KMS-11 (cell line): ENCODE results near the gene CFAP73.

ENCODE experiments used
- H2AFZ ChIP-seq: fragments of 200-600 bp; sonication (generic); 2 replicates; pipeline ENCODE4 v1.6.1; 2016; ENCODE audit warnings: antibody characterized with exemption, mixed run types, low read depth
- H3K27ac ChIP-seq: fragments of 200-600 bp; sonication (generic); 2 replicates; pipeline ENCODE4 v1.6.1; 2016; ENCODE audit warnings: mild to moderate bottlenecking, mixed run types
- H3K27me3 ChIP-seq: fragments of 200-600 bp; sonication (generic); 2 replicates; pipeline ENCODE4 v1.6.1; 2017; ENCODE audit warnings: mild to moderate bottlenecking, low read depth, mixed run types, moderate library complexity; ENCODE audit not compliant: insufficient read depth
- H3K36me3 ChIP-seq: fragments of 200-600 bp; sonication (generic); 2 replicates; pipeline ENCODE4 v1.6.1; 2017; ENCODE audit warnings: mild to moderate bottlenecking, mixed run types; ENCODE audit not compliant: insufficient read depth
- H3K4me1 ChIP-seq: fragments of 200-600 bp; sonication (generic); 2 replicates; pipeline ENCODE4 v1.6.1; 2016; ENCODE audit warnings: mild to moderate bottlenecking, low read depth, mixed run types; ENCODE audit not compliant: poor library complexity, severe bottlenecking
- H3K4me2 ChIP-seq: fragments of 200-600 bp; sonication (generic); 2 replicates; pipeline ENCODE4 v1.7.0; 2016; ENCODE audit warnings: mild to moderate bottlenecking, mixed run types
- H3K4me3 ChIP-seq: fragments of 200-600 bp; sonication (generic); IDR thresholded peaks from 2 replicates; pipeline ENCODE4 v1.6.1; 2017; ENCODE audit warnings: low read depth, low read length, mixed read lengths; ENCODE audit not compliant: insufficient read depth
- H3K79me2 ChIP-seq: fragments of 200-600 bp; sonication (generic); 2 replicates; pipeline ENCODE4 v1.6.1; 2016; ENCODE audit warnings: low read depth, mixed run types; ENCODE audit not compliant: insufficient read depth
- H3K9ac ChIP-seq: fragments of 200-600 bp; sonication (generic); 2 replicates; pipeline ENCODE4 v1.6.1; 2016; ENCODE audit warnings: mild to moderate bottlenecking, mixed run types
- H4K20me1 ChIP-seq: fragments of 200-600 bp; sonication (generic); 2 replicates; pipeline ENCODE4 v1.6.1; 2016; ENCODE audit warnings: mild to moderate bottlenecking, mixed run types; ENCODE audit not compliant: insufficient read depth
- TF ChIP-seq, protein P1 (sequence below): fragments of 200-600 bp; sonication (generic); conservative IDR thresholded peaks from 2 replicates; pipeline ENCODE4 v1.6.1; 2017; ENCODE audit warnings: low read depth, mild to moderate bottlenecking, antibody characterized with exemption, low read length, moderate library complexity, mixed read lengths

The CFAP73 gene

DNA sequence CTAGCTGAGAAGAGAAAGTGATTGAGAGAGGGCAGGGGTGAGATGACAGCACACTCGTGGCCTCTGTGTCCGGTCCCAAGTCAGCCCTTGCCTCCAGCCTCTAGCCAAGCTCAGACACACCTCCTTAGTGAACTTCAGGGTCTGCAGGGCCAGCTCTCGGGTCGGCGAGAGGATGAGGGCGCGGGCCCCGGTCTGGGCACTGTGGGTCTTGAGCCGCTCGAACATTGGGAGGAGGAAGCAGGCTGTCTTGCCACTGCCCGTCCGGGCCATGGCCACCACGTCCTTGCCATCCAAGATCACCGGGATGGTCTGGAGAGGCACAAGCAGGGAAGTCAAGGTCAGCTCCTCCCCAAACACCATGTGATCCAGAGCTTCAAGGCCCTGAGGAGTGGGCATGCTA is 29.5 kb downstream of the CFAP73 start:
- Histone ChIP-seq H3K36me3 (peaks cover 6% of the 10 kb centered on the region; the same call in 1 of the 2 replicates), H4K20me1 (no peaks in the 10 kb centered on the region), H3K9ac (no peak overlapping the region), H3K79me2 (peaks cover 25% of the 10 kb centered on the region), H3K27ac (no peak overlapping the region), H2AFZ (no peak overlapping the region), H3K4me3 (no peak overlapping the region), H3K27me3 (no peaks in the 10 kb centered on the region), H3K4me1 (peaks cover 14% of the 10 kb centered on the region), H3K4me2 (no peak overlapping the region)
- TF ChIP-seq, protein P1, sequence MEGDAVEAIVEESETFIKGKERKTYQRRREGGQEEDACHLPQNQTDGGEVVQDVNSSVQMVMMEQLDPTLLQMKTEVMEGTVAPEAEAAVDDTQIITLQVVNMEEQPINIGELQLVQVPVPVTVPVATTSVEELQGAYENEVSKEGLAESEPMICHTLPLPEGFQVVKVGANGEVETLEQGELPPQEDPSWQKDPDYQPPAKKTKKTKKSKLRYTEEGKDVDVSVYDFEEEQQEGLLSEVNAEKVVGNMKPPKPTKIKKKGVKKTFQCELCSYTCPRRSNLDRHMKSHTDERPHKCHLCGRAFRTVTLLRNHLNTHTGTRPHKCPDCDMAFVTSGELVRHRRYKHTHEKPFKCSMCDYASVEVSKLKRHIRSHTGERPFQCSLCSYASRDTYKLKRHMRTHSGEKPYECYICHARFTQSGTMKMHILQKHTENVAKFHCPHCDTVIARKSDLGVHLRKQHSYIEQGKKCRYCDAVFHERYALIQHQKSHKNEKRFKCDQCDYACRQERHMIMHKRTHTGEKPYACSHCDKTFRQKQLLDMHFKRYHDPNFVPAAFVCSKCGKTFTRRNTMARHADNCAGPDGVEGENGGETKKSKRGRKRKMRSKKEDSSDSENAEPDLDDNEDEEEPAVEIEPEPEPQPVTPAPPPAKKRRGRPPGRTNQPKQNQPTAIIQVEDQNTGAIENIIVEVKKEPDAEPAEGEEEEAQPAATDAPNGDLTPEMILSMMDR = no peak

DNA sequence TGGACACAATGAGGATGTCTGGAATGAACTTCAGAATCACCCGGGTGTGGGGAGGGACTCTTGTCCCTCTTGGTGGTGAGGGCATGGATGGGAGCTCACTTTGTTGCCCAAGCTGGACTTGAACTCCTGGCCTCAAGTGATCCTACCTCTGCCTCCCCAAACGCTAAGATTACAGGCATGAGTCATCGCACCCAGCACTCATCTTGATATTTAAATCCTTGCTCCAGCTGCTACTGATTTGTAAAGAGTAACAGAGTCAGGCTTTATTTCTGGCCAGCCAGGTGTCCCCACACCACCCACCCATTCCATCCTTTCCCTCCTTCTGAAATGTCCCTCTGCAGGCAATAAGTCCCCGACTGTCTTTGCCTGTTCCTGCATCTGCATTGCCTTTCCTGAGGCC is 30.8 kb downstream of the CFAP73 start:
- H3K36me3 ChIP-seq = peaks cover 6% of the 10 kb centered on the region; the same call in 1 of the 2 replicates

DNA sequence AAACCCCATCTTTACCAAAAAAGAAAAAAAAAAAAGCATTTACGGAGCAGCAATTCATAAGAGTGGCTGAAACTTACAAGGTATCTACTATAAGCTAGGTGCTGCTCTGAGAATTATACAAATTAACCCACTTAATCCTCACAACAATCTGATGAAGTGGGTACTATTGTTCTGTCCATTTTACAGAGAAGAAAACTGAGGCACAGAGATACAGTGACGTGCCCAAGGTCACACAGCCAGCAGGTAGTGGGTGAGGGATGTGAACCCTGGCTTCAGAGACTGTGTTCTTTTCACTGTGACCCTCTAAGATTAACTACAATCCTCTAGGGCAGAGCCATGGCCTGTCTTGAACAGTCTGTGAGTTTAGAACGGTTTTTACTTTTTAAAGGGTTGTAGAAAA is 32.5 kb downstream of the CFAP73 start:
- peaks cover 16% of the 10 kb centered on the region for H3K4me1 ChIP-seq
- no peak overlapping the region for H3K4me3 ChIP-seq
- H3K27ac ChIP-seq = no peak overlapping the region
- no peak overlapping the region for H2AFZ ChIP-seq
- TF ChIP-seq, protein P1 = no peak
- peaks cover 6% of the 10 kb centered on the region; the same call in 1 of the 2 replicates for H3K36me3 ChIP-seq
- no peak overlapping the region for H3K4me2 ChIP-seq
- no peaks in the 10 kb centered on the region for H3K27me3 ChIP-seq
- no peaks in the 10 kb centered on the region for H4K20me1 ChIP-seq
- no peak overlapping the region for H3K9ac ChIP-seq
- peaks cover 30% of the 10 kb centered on the region for H3K79me2 ChIP-seq

More for the DNA sequence above, 30.8 kb downstream of the CFAP73 start:
- Histone ChIP-seq H3K79me2 (peaks cover 30% of the 10 kb centered on the region), H3K4me3 (no peak overlapping the region), H2AFZ (no peak overlapping the region), H4K20me1 (no peaks in the 10 kb centered on the region), H3K27me3 (no peaks in the 10 kb centered on the region), H3K4me1 (peaks cover 8% of the 10 kb centered on the region), H3K27ac (no peak overlapping the region), H3K9ac (no peak overlapping the region), H3K4me2 (no peak overlapping the region)
- TF ChIP-seq, protein P1 = no peak

DNA sequence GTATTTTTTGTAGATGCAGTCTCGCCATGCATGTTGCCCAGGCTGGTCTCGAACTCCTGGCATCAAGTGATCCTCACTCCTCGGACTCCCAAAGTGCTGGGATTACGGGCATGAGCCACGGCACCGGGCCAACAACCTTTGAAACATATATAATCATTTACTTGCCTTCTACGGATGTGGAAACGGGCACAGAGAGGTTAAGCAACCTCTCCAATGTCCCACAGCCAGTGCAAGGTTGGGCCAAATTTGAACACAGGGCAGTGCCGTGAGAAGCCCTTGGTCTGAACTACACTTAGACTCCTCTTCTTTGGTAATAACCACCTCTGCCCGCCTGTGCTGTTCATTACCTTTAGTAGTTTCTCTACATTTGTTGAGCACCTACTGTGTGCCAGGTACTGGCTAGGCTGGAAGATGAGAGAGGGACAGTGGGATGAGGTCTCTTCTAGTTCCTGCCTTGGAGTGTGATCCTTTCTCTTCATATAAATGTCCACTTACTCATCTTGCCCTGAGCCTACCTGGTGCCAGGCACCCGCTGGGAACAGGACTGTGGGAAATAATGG is 33.6 kb downstream of the CFAP73 start:
- H3K9ac ChIP-seq = no peak overlapping the region

More for the DNA sequence above, 33.6 kb downstream of the CFAP73 start:
- Histone ChIP-seq H2AFZ (no peak overlapping the region), H3K4me1 (peaks cover 25% of the 10 kb centered on the region), H4K20me1 (no peaks in the 10 kb centered on the region), H3K4me2 (no peak overlapping the region), H3K27me3 (no peaks in the 10 kb centered on the region), H3K36me3 (no peaks in the 10 kb centered on the region; the same call in 1 of the 2 replicates), H3K79me2 (peaks cover 30% of the 10 kb centered on the region), H3K27ac (no peak overlapping the region), H3K4me3 (no peak overlapping the region)
- TF ChIP-seq, protein P1 = no peak
